Activated B cell treated with CpG ODN at 0.5 μM for 24 hours (primary cell): Measurements from ENCODE around the gene NSD1. TPM values are rescaled to one million over a fixed set of nuclear protein-coding genes. Genes with fewer than 3 reads are reported as not detected.

Experiments used
- ATAC-seq: fragments of 200-7000 bp; cut with Tn5 transposase; one replicate; pipeline ENCODE4 v1.10.0; 2021; ENCODE audit warnings: low read depth, mild to moderate bottlenecking, moderate library complexity
- CTCF ChIA-PET: fragments of 350-600 bp; sonication (Branson Sonifier 250); formaldehyde crosslinking; loops from one replicate; lab custom pipeline; 2021; ENCODE audit warnings: antibody characterized with exemption; lab: Charles Lee
- POLR2A ChIA-PET: fragments of 350-600 bp; sonication (Branson Sonifier 250); formaldehyde crosslinking; loops from one replicate; lab custom pipeline; 2021; ENCODE audit warnings: antibody characterized with exemption; lab: Charles Lee
- DNase-seq: peaks from one replicate; pipeline ENCODE4 v3.0.0; 2022
- H3K27ac Mint-ChIP-seq: one replicate; pipeline ENCODE4 v1.8.0; 2020; ENCODE audit warnings: mixed read lengths
- H3K27me3 Mint-ChIP-seq: one replicate; pipeline ENCODE4 v1.8.0; 2021; ENCODE audit warnings: mixed read lengths
- H3K36me3 Mint-ChIP-seq: one replicate; pipeline ENCODE4 v1.8.0; 2021; ENCODE audit warnings: low read depth, mixed read lengths
- H3K4me1 Mint-ChIP-seq: one replicate; pipeline ENCODE4 v1.8.0; 2021; ENCODE audit warnings: mixed read lengths
- H3K4me3 Mint-ChIP-seq: one replicate; pipeline ENCODE4 v1.8.0; 2020; ENCODE audit warnings: mild to moderate bottlenecking, mixed read lengths
- H3K9me3 Mint-ChIP-seq: one replicate; pipeline ENCODE4 v1.8.0; 2020; ENCODE audit warnings: mixed read lengths
- CTCF ChIP-seq: fragments of 200-600 bp; IDR thresholded peaks from one replicate; pipeline ENCODE4 v1.8.0; 2022; ENCODE audit warnings: antibody characterized with exemption, mild to moderate bottlenecking
- intact Hi-C: fragments of 100-400 bp; cut with micrococcal nuclease; formaldehyde crosslinking; loops from one replicate; pipeline ENCODE4 v1.15.1; 2024
- total RNA-seq: library from RNA; stranded (reverse); gene quantifications from 2 replicates; pipeline ENCODE4 v1.2.3, GENCODE V29; 2022

The NSD1 gene
- total RNA-seq, 1 donor from 2014 or later = 108 TPM

- DNase-seq (no peak), ATAC-seq (no peak)
- no peak for TF ChIP-seq CTCF
- ChIA-PET POLR2A (interaction anchor here (0.6 to 0.7 kb wide), 2 partner anchors 69 to 99 kb away, joined by 3 to 7 read pairs; no protein-coding TSS in a partner anchor), CTCF (no interaction called here)
- Mint-ChIP-seq H3K27ac (no peak overlapping the region), H3K9me3 (no peaks in the 10 kb centered on the region), H3K4me3 (no peak overlapping the region), H3K36me3 (peaks cover 64% of the 10 kb centered on the region), H3K4me1 (peaks cover 12% of the 10 kb centered on the region), H3K27me3 (no peaks in the 10 kb centered on the region)
- intact Hi-C loops = no loop called here
Observed at GRCh38 chr5:177232761-177233160, 99.2 kb downstream of the NSD1 start.

DNA sequence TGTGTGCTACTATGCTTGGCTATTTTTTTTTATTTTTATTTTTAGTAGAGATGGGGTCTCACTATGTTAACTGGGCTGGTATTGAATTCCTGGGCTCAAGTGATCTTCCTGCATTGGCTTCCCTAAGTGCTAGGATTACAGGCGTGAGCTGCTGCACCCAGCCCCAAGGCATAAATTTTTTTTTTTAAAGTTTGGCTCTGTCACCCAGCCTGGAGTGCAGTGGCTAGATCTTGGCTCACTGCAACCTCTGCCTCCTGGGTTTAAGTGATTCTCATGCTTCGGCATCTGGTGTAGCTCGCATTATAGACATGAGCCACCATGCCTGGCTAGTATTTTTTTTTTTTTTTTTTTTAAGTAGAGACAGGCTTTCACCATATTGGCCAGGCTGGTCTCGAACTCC lies 99.6 kb downstream of the NSD1 start:
- ChIA-PET POLR2A (interaction anchor here (0.6 to 0.7 kb wide), 2 partner anchors 69 to 99 kb away, joined by 3 to 7 read pairs; no protein-coding TSS in a partner anchor), CTCF (no interaction called here)
- DNase-seq = no peak
- no peak for TF ChIP-seq CTCF
- ATAC-seq = no peak
- H3K27me3 Mint-ChIP-seq = no peaks in the 10 kb centered on the region
- H3K4me3 Mint-ChIP-seq = no peak overlapping the region
- H3K9me3 Mint-ChIP-seq = no peaks in the 10 kb centered on the region
- H3K4me1 Mint-ChIP-seq = peaks cover 12% of the 10 kb centered on the region
- intact Hi-C loops = no loop called here
- peaks cover 65% of the 10 kb centered on the region for H3K36me3 Mint-ChIP-seq
- no peak overlapping the region for H3K27ac Mint-ChIP-seq

- no peak for TF ChIP-seq CTCF
- no peaks in the 10 kb centered on the region for H3K27me3 Mint-ChIP-seq
- H3K4me1 Mint-ChIP-seq = peaks cover 11% of the 10 kb centered on the region
- ChIA-PET CTCF (no interaction called here), POLR2A (no interaction called here)
- no peak overlapping the region for H3K4me3 Mint-ChIP-seq
- DNase-seq (no peak), ATAC-seq (no peak)
- H3K27ac Mint-ChIP-seq = no peak overlapping the region
- intact Hi-C loops = no loop called here
- peaks cover 70% of the 10 kb centered on the region for H3K36me3 Mint-ChIP-seq
- no peaks in the 10 kb centered on the region for H3K9me3 Mint-ChIP-seq
Observed at GRCh38 chr5:177233802-177234201, 100.2 kb downstream of the NSD1 start.

- ChIA-PET POLR2A (no interaction called here), CTCF (no interaction called here)
- TF ChIP-seq CTCF = no peak
- DNase-seq (no peak), ATAC-seq (no peak)
- intact Hi-C loops = loop anchor here (5.0 kb wide), 2 partner anchors 33 to 123 kb away; no protein-coding TSS in a partner anchor
- peaks cover 6% of the 10 kb centered on the region for H3K4me1 Mint-ChIP-seq
- no peak overlapping the region for H3K27ac Mint-ChIP-seq
- peaks cover 70% of the 10 kb centered on the region for H3K36me3 Mint-ChIP-seq
- no peak overlapping the region for H3K4me3 Mint-ChIP-seq
- H3K9me3 Mint-ChIP-seq = no peaks in the 10 kb centered on the region
- H3K27me3 Mint-ChIP-seq = no peaks in the 10 kb centered on the region
Observed at GRCh38 chr5:177234841-177235240, 101.3 kb downstream of the NSD1 start.

GRCh38 chr5:177241768-177242167 lies 108.2 kb downstream of the NSD1 start:
- ATAC-seq = no peak
- POLR2A ChIA-PET = interaction anchor here (0.5 kb wide), 1 partner anchor 32 kb away, joined by 4 read pairs; no protein-coding TSS in a partner anchor
- Mint-ChIP-seq H3K4me1 (no peaks in the 10 kb centered on the region), H3K4me3 (no peak overlapping the region), H3K9me3 (no peaks in the 10 kb centered on the region), H3K27me3 (no peaks in the 10 kb centered on the region), H3K36me3 (peaks cover 83% of the 10 kb centered on the region), H3K27ac (no peak overlapping the region)
- TF ChIP-seq CTCF = no peak
- intact Hi-C loops = no loop called here
- no peak for DNase-seq
- CTCF ChIA-PET = no interaction called here
